Prostate gland (tissue), 1 donor: ENCODE results near the gene GOLM1.

ENCODE experiments used
- POLR2A ChIP-seq: fragments of 450-650 bp; IDR thresholded peaks from one replicate; pipeline ENCODE4 v1.6.1; 2016; ENCODE audit warnings: antibody characterized with exemption, mild to moderate bottlenecking
- POLR2AphosphoS5 ChIP-seq: sonication (generic); formaldehyde crosslinking; IDR thresholded peaks from one replicate; pipeline ENCODE4 v1.6.1; 2017; ENCODE audit warnings: antibody characterized with exemption

- no peak for TF ChIP-seq POLR2A
- TF ChIP-seq POLR2AphosphoS5: no peak
Measured at GRCh38 chr9:86042199-86042978, 57.0 kb downstream of the GOLM1 start.
